Stimulated activated naive B cell treated with anti-CD40 and anti-IgM and Interleukin-4, amounts not matched to agents 10 μg/mL and 1 μg/mL and 100 μg/mL, for 72 hours (primary cell): ENCODE measurements around the gene LGALS1.
"Not testable (repeated sequence)": the region's sequence is repeated elsewhere in the genome, so short reads cannot be mapped to it uniquely, and the experiment has no call there.

ENCODE experiments used
- ATAC-seq, 2 donors: fragments of 150-1000 bp; cut with Tn5 transposase; replicated peaks; 2 replicates each; pipeline ENCODE4 v1.10.0; 2021; ENCODE audit warnings: moderate library complexity in 1 of 2
- DNase-seq: peaks from one replicate; pipeline ENCODE4 v3.0.0; 2021
- H3K27ac Mint-ChIP-seq: one replicate; pipeline ENCODE4 v1.8.0; 2022; ENCODE audit warnings: mild to moderate bottlenecking, mixed read lengths
- H3K27me3 Mint-ChIP-seq, 2 donors: one replicate each; pipeline ENCODE4 v1.8.0; 2022; ENCODE audit warnings: mixed read lengths in 2 of 2
- H3K36me3 Mint-ChIP-seq, 2 donors: one replicate each; pipeline ENCODE4 v1.8.0; 2022; ENCODE audit warnings: mixed read lengths in 2 of 2, mild to moderate bottlenecking in 1 of 2
- H3K4me1 Mint-ChIP-seq, 2 donors: one replicate each; pipeline ENCODE4 v1.8.0; 2022; ENCODE audit warnings: mixed read lengths in 2 of 2, mild to moderate bottlenecking in 1 of 2
- H3K4me3 Mint-ChIP-seq, 2 donors: one replicate each; pipeline ENCODE4 v1.8.0; 2022; ENCODE audit warnings: mild to moderate bottlenecking in 2 of 2, mixed read lengths in 2 of 2, moderate library complexity in 1 of 2
- H3K9me3 Mint-ChIP-seq, 2 donors: one replicate each; pipeline ENCODE4 v1.8.0; 2022; ENCODE audit warnings: mixed read lengths in 2 of 2, mild to moderate bottlenecking in 1 of 2

Gene LGALS1

DNA sequence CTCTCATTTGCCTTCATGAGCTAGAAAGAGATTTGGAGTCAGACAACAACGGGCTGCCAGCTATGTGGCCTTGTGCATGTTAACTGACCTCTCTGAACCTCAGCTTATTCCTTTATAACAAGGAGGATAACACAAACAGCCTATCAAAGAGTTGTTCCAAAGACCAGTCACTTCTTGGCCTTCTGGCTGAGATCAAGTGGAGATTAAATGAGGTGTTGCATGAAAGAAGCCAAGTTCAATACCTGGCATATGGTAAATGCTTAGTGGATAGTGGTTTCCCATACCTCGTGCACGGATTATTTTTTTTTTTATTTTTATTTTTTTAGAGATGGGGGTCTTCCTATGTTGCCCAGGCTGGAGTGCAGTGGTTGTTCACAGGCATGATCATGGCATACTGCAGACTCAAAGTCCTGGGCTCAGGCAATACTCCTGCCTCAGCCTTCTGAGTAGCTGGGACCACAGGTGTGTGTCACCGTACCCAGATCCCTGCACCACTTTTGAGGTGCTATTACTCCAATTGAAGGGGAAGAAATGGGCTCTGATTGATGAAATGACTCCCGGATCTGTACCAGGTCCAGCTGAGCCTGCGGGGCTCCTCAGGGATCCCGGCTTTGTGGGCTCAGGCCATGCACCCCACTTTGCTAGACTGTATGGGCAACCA, 4.9 kb downstream of the LGALS1 start:
- ATAC-seq (no peak), DNase-seq (no peak)
- no peak overlapping the region for H3K27ac Mint-ChIP-seq

DNA sequence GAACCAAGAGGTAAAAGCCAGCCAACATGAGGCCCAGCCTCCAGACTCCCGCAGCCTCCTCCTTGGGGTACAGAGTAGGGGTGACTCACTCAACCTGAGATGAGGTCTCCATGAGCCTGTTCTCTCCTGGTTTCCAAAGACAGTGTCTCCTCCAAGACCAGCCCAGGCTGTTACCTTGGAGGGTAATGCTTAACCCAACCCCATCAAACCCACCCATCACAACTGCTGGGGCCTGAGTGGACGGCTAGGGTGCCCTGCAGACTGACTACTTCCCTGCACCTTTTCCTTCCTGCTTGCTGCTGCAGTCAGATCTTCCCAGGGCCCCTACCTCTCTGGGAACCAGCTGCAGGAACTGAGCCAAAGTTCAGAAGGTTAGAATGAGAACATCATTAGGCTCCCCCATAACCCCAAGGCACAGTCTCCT, 5.6 kb downstream of the LGALS1 start:
- no peak overlapping the region for H3K4me3 Mint-ChIP-seq
- H3K27ac Mint-ChIP-seq: peak overlapping the region; percentile 32
- ATAC-seq: no peak
- H3K27me3 Mint-ChIP-seq: no peaks in the 10 kb centered on the region
- no peak for DNase-seq
- no peaks in the 10 kb centered on the region for H3K9me3 Mint-ChIP-seq
- H3K4me1 Mint-ChIP-seq: peaks cover 22 to 42% of the 10 kb centered on the region in 2 donors
- H3K36me3 Mint-ChIP-seq: peaks cover 6 to 10% of the 10 kb centered on the region in 2 donors

More for the DNA sequence above, 4.9 kb downstream of the LGALS1 start:
- H3K4me1 Mint-ChIP-seq: peaks cover 28 to 49% of the 10 kb centered on the region in 2 donors
- H3K36me3 Mint-ChIP-seq: peaks cover 6 to 10% of the 10 kb centered on the region in 2 donors
- H3K4me3 Mint-ChIP-seq: no peak overlapping the region
- no peaks in the 10 kb centered on the region for H3K9me3 Mint-ChIP-seq
- H3K27me3 Mint-ChIP-seq: no peaks in the 10 kb centered on the region

DNA sequence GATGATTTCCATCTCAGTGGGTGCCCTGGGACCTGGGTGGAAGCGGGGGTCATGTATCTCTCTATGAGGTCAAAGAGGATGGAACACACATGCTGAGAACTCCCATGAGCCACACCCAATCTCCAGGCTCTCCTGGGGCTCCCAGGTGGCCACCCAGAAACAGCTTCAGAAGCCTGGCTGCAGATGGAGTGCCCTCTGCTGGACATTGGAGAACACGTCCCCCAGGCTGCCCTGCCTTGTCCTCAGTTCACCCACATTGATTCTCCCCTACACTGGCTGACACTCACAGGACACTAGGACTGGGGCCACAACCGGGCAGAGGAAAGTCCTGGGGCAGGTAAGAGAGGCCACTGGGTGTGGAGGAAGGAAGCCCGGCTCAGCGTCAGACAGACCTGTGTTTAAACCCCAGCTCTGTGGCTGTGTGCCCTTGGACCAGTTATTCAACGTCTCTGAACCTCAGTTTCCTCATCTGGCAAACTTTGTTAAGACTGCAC, 6.2 kb downstream of the LGALS1 start:
- Mint-ChIP-seq H3K4me3 (no peak overlapping the region), H3K27me3 (no peaks in the 10 kb centered on the region), H3K4me1 (peaks cover 21 to 37% of the 10 kb centered on the region in 2 donors), H3K36me3 (peaks cover 6 to 11% of the 10 kb centered on the region in 2 donors), H3K9me3 (no peaks in the 10 kb centered on the region), H3K27ac (peak overlapping the region; percentile 32)
- ATAC-seq (peak; percentile 37 to 41), DNase-seq (peak; percentile 64)

- peak overlapping the region; percentile 99 for H3K27ac Mint-ChIP-seq
- ATAC-seq: no peak
- DNase-seq: no peak
- no peak overlapping the region for H3K4me3 Mint-ChIP-seq
- peaks cover 10 to 18% of the 10 kb centered on the region in 2 donors for H3K36me3 Mint-ChIP-seq
- no peaks in the 10 kb centered on the region for H3K9me3 Mint-ChIP-seq
- peaks cover 20 to 27% of the 10 kb centered on the region in 2 donors for H3K4me1 Mint-ChIP-seq
- H3K27me3 Mint-ChIP-seq: no peaks in the 10 kb centered on the region
These were observed 9.6 kb downstream of the LGALS1 start for GRCh38 chr22:37684803-37685615.

GRCh38 chr22:37686002-37686982, 10.9 kb downstream of the LGALS1 start, which contains the start of gene NOL12:
Gene NOL12, plus strand, starts transcription at chr22:37686343. Its CDS starts 50 bp downstream, at chr22:37686393.
- Mint-ChIP-seq H3K9me3 (no peaks in the 10 kb centered on the region), H3K27ac (peak within 1 kb of the TSS; percentile 99), H3K27me3 (no peaks in the 10 kb centered on the region), H3K4me1 (peaks cover 16 to 21% of the 10 kb centered on the region in 2 donors), H3K36me3 (peaks cover 16 to 28% of the 10 kb centered on the region in 2 donors), H3K4me3 (peak within 1 kb of the TSS; percentile 89 to 100)
- ATAC-seq: peak; percentile 90 to 93
- peak; percentile 75 for DNase-seq

DNA sequence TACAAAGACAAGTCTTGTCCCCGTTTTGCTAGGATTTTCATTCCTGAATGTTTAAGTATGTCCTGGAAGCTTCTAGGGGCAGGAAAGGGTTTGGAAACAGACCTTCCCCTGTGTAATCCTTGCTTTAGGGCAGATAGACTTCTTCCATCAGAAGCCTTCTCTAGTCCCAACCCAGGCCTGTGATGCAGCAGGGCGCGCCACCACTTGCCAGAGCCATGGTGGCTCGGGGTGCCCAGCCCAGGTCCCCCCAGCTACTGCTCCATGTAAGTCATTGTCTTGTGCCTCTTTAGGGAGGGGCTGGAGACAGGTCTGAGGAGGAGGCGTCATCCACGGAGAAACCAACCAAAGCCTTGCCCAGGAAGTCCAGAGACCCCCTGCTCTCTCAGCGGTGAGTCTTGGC, 15.0 kb downstream of the LGALS1 start:
- no peak overlapping the region for H3K27ac Mint-ChIP-seq
- H3K4me3 Mint-ChIP-seq: no peak overlapping the region
- DNase-seq (no peak), ATAC-seq (no peak)
- H3K27me3 Mint-ChIP-seq: no peaks in the 10 kb centered on the region
- H3K9me3 Mint-ChIP-seq: no peaks in the 10 kb centered on the region
- H3K4me1 Mint-ChIP-seq: peaks cover 13 to 15% of the 10 kb centered on the region in 2 donors
- peaks cover 35 to 56% of the 10 kb centered on the region in 2 donors for H3K36me3 Mint-ChIP-seq

GRCh38 chr22:37690901-37691504, 15.6 kb downstream of the LGALS1 start:
- no peak overlapping the region for H3K27ac Mint-ChIP-seq
- peaks cover 38 to 62% of the 10 kb centered on the region in 2 donors for H3K36me3 Mint-ChIP-seq
- no peaks in the 10 kb centered on the region for H3K9me3 Mint-ChIP-seq
- no peak for ATAC-seq
- no peak for DNase-seq
- no peaks in the 10 kb centered on the region for H3K27me3 Mint-ChIP-seq
- peaks cover 15 to 21% of the 10 kb centered on the region in 2 donors for H3K4me1 Mint-ChIP-seq
- H3K4me3 Mint-ChIP-seq: no peak overlapping the region

DNA sequence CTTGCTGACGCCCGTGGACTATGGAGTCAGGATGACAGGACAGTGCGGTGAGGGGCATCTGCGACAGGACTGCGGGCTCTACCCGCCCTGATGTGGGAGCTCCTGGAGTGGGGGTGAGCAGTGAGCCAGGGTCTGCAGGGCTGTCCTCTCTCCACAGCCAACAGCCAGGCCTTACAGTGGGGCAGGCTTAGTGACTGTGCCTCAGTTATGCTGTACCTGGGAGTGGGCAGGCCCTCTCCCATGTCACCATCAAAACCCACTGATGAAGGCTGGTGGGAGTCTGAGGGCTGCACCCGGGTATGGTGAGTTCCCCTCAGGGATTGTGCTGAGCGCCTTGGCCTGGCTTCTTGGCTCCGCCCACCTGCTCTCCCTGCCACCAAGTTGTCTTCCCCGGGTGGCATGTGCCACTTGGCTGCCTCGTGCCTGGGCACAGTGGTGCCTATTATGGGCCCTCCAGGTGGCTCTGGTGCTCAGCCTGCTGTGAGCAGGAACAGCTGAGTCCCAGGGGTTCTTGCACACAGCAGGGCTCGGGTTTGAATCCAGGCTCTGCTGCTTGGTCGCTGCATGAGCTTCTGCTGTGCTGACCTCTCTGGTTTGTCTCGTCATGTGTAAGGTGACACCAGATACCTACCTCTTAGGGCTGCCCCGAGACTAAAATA, 17.3 kb downstream of the LGALS1 start:
- H3K4me1 Mint-ChIP-seq: peaks cover 18 to 29% of the 10 kb centered on the region in 2 donors
- H3K27me3 Mint-ChIP-seq: no peaks in the 10 kb centered on the region
- H3K4me3 Mint-ChIP-seq: no peak overlapping the region
- DNase-seq: no peak
- peaks cover 44 to 62% of the 10 kb centered on the region in 2 donors for H3K36me3 Mint-ChIP-seq
- H3K9me3 Mint-ChIP-seq: no peaks in the 10 kb centered on the region
- no peak for ATAC-seq
- peak overlapping the region; percentile 42 for H3K27ac Mint-ChIP-seq

DNA sequence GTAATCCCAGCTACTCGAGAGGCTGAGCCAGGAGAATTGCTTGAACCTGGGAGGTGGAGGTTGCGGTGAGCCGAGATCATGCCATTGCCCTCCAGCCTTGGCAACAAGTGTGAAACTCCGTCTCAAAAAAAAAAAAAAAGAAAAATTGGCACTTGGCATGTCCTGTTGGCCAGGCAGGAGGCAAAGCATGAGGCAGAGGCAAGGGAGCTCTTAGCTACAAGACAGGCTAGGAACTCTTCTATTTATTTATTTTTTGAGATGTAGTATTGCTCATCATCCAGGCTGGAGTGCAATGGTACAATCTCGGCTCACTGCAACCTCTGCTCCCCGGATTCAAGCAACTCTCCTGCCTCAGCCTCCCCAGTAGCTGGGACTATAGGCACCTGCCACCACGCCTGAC, 18.7 kb downstream of the LGALS1 start:
- Mint-ChIP-seq H3K36me3 (peaks cover 35 to 53% of the 10 kb centered on the region in 2 donors), H3K4me1 (peaks cover 12 to 20% of the 10 kb centered on the region in 2 donors)
- H3K4me3 Mint-ChIP-seq, H3K27me3 Mint-ChIP-seq, DNase-seq, H3K9me3 Mint-ChIP-seq, ATAC-seq, H3K27ac Mint-ChIP-seq: not testable (repeated sequence)

GRCh38 chr22:37696260-37696656, 20.8 kb downstream of the LGALS1 start:
- H3K27me3 Mint-ChIP-seq, DNase-seq, H3K9me3 Mint-ChIP-seq, H3K27ac Mint-ChIP-seq: not testable (repeated sequence)
- ATAC-seq: peak in 1 of 2 donors; percentile 47
- peaks cover 12 to 20% of the 10 kb centered on the region in 2 donors for H3K4me1 Mint-ChIP-seq
- H3K4me3 Mint-ChIP-seq: peak overlapping the region; percentile 31 to 46
- peaks cover 28 to 39% of the 10 kb centered on the region in 2 donors for H3K36me3 Mint-ChIP-seq

- peak; percentile 99 for ATAC-seq
- H3K4me3 Mint-ChIP-seq: peak within 1 kb of the TSS; percentile 31 to 46
- H3K36me3 Mint-ChIP-seq: peaks cover 25 to 33% of the 10 kb centered on the region in 2 donors
- H3K27me3 Mint-ChIP-seq: no peaks in the 10 kb centered on the region
- DNase-seq: peak; percentile 76
- H3K27ac Mint-ChIP-seq: no peak within 1 kb of the TSS
- no peaks in the 10 kb centered on the region for H3K9me3 Mint-ChIP-seq
- H3K4me1 Mint-ChIP-seq: peaks cover 12 to 20% of the 10 kb centered on the region in 2 donors
These were observed 21.5 kb downstream of the LGALS1 start, which contains the start of gene TRIOBP for GRCh38 chr22:37696657-37697537. Gene TRIOBP, plus strand, starts transcription at chr22:37697048. Its CDS starts 4,318 bp downstream, at chr22:37701366.

DNA sequence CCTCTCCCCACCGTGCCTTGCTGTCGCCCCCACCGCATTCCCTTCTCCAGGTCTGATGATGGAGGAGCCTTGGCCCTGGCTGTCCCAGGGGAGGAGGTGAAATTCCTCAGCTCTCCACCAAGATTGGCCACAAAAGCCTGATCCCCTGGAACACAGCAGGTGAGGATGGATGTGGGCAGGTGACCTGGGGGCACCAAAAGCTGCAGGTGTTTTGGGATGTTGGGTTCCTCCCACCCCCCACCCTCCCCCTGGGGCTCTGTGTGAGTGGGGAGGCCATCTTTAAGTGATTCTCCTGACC, 22.1 kb downstream of the LGALS1 start:
- DNase-seq (no peak), ATAC-seq (no peak)
- no peak overlapping the region for H3K27ac Mint-ChIP-seq
- H3K4me1 Mint-ChIP-seq: peaks cover 12 to 20% of the 10 kb centered on the region in 2 donors
- no peaks in the 10 kb centered on the region for H3K27me3 Mint-ChIP-seq
- H3K9me3 Mint-ChIP-seq: no peaks in the 10 kb centered on the region
- no peak overlapping the region for H3K4me3 Mint-ChIP-seq
- H3K36me3 Mint-ChIP-seq: peaks cover 21 to 28% of the 10 kb centered on the region in 2 donors
